NCI-H2171 (cell line): ENCODE data around the gene MAPK4.
"Not testable (repeated sequence)": the region's sequence is repeated elsewhere in the genome, so short reads cannot be mapped to it uniquely, and the experiment has no call there.

Source experiments
- DNase-seq: peaks from one replicate; lab custom pipeline; 2025; lab: John Stamatoyannopoulos, UW

MAPK4 gene

GRCh38 chr18:50559752-50560680 is at the start of gene MAPK4:
TSS of gene MAPK4 (plus strand) at chr18:50560087. CDS start at chr18:50663959, 103,872 bp downstream.
- DNase-seq, result peak; percentile 38

DNA sequence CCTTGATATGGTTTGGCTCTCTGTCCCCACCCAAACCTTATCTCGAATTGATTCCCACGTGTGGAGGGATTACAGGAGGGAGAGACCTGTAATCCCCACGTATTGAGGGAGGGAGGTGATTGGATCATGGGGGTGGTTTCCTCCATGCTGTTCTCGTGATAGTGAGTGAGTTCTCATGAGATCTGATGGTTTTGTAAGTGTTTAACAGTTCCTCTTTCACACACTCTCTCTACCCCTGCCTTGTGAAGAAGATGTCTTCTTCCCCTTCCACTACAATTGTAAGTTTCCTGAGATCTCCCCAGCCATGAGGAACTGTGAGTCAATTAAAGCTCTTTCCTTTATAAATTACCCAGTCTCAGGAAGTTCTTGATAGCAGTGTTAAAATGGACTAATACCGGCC is 42.6 kb upstream of the MAPK4 start:
- not testable (repeated sequence) for DNase-seq

- no peak for DNase-seq
Observed at GRCh38 chr18:50518787-50519546, 40.9 kb upstream of the MAPK4 start.

GRCh38 chr18:50523165-50523564 is 36.7 kb upstream of the MAPK4 start:
- DNase-seq, result no peak

DNA sequence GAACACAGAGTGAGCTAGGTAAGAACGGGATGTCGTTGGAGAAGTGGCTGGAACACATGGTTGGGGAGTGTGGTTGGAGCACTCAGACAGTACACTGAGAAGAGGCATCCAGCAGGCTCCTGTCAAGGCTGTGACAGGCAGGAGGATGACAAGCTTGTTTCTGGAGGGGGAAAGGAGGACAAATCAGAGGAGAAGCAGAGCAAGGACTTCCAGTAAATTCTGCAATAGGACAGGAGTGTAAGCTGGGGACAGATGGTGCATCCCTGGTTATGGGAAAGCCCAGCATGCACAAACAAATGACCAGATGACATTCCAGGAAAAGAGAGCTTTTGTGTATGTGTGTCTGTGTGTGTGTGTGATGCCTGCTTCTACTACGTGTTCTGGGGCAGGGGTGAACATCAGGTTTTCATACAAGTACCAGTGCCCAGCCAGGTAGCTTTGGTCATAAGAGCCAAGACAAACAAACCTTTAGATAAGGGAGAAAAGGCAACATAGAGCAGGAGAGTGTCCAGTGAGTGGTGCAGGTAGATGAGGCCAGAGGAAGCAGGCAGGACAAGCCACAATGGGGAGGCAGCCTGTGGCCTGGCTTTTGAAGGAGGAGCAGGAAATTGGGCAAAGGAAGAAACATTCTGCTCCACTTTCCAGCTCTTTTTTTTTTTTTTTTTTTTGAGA is 32.1 kb upstream of the MAPK4 start:
- DNase-seq, result no peak

DNA sequence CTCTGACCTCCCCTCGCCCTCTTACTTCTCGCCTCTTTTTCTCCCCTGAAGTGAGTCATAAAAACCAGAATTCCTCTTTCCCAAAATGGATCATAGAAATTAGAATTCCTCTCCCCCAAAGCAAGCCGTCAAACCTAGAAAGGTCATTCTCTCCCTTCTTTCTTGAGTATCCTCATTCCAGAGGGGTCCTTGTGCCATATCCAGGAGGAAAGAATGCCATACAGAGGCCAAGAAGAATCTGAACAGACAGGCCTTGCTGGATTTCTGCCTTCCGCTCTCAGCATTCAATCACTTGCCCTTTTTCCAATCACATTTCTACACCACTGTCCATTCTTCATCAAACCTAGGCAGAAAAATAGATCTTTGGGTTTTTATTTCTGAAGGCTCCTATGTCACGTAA is 31.1 kb upstream of the MAPK4 start:
- DNase-seq, result no peak

- DNase-seq, result not testable (repeated sequence)
Observed at GRCh38 chr18:50533822-50534221, 26.1 kb upstream of the MAPK4 start.

DNA sequence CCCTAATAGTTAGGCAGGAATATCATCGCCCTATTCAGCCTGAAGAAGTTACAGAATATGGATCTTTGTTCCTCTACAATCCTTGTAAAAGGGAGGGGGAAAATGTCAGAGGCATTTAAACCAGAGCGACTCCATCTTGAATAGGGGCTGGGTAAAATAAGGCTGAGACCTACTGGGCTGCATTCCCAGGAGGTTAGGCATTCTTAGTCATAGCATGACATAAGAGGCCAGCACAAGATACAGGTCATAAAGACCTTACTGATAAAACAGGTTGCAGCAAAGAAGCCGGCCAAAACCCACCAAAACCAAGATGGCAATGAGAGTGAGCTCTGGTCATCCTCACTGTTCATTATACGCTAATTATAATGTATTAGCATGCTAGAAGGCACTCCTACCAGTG is 15.4 kb upstream of the MAPK4 start:
- not testable (repeated sequence) for DNase-seq

- no peak for DNase-seq
Observed at GRCh38 chr18:50545936-50546335, 14.0 kb upstream of the MAPK4 start.

DNA sequence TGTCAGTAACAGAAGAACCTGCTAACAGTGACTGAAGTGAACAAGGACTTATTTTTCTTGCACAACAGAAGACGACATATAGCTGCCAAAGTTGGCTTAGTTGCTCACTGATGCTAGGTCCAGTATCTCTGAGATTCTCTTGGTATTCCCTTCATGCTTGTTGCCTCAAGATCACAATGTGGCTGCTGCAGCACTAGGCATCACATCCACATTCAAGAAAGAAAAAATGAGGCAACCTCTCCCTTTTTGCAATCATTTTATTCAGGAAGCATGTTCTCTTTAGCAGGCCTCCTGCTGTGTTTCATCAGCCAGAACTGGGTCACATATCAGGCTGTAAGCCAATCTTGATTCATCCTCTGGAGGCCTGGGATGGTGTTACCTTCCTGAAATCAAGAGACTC is 11.7 kb upstream of the MAPK4 start:
- no peak for DNase-seq

- not testable (repeated sequence) for DNase-seq
Observed at GRCh38 chr18:50551651-50552050, 8.2 kb upstream of the MAPK4 start.

DNA sequence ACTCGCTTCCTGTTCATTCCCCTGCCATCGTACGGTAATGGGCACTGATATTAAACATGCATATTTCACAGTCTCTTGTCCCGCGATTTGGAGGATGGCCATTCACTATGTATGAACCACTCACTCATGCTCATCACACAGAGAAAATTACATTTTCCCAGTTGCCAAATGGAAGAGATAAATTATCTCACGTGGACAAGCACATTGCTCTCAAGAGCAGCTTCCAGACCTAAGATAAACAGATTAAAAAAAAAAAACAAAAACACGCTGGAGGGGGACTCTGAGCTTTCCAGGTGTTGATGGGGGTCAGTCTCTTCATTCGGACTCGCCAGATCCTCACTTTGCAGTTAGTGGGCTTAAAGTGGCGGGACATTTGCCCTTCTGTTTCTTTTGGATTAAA is 1.7 kb upstream of the MAPK4 start:
- no peak for DNase-seq

DNA sequence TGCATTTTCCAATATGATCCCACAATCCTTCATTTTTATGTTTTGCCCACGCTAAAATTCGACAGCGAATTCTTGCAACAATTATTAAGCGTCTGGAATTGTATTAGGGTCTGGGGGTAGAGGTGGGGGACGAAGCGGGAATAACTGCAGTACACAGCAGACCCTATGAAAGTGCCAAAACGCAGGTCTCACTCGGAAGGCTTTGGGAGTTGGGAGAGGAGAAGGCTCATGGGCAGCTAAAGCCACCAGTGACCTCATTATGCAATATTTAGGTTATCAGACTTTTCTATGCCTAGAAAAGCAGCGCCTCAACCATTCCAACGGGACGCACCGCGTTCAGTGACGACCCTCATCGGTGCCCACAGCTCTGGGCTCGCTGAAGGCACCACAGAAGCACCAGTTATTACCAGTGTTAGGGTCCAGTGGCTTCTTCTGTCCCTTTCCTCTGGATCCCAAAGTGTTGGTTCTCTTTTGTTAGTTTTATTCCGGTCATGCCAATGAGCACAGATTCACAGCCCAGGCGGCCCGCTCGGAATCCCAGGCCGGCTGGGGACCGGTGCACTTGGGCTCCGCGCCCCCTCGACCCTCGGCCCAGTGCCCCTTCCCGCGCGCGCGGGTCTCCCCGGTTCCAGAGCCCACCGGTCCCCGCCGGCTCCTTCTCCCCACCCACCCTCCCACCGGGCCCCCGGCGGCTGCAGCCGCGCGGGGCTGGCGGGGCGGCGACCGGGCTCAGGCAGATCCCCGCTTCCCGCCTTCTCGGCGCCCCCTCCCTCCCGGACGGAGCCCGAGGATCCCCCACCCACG is 737 bp upstream of the MAPK4 start:
- DNase-seq, result no peak

GRCh38 chr18:50560681-50561629 is 1.1 kb downstream of the MAPK4 start:
- DNase-seq, result peak; percentile 20

DNA sequence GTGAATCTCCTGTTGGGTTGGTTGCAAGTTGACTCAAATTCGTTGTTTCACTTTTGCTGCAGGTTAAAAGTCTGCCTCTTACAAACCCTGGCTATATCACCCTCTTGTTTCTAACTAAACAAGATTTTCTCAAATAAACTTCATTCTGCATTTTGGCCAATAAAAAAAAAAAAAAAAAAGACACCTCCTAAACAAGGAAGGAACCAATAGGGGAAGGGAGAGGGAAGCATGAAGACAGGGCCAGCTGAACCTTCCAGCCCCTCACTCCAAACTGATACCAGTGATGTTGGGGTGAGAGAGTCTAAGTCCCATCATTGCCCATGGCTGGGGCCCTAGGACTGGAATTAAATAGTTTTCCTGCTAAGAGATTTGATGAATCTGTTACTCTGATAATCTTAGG is 2.4 kb downstream of the MAPK4 start:
- not testable (repeated sequence) for DNase-seq

DNA sequence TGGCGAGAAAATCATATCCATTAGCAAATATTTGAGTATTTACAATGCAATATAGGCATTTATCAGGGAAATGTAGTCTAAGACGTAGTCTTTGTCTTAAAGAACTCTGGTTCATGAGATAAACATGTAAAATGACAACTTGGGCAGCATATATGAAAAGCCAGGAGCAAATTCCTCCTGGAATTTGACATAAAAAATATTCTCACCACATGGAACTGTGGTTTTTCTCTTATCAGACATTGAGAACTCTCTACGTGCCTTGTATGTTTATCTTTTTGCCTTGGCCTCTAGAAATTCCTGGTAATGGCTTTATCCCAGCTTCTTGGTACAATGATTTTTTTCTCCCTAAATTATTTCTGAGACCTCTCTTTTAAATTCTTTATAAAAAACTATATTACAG is 2.8 kb downstream of the MAPK4 start:
- no peak for DNase-seq

- no peak for DNase-seq
Observed at GRCh38 chr18:50563376-50563775, 3.5 kb downstream of the MAPK4 start.

- DNase-seq, result no peak
Observed at GRCh38 chr18:50569930-50570329, 10.0 kb downstream of the MAPK4 start.

DNA sequence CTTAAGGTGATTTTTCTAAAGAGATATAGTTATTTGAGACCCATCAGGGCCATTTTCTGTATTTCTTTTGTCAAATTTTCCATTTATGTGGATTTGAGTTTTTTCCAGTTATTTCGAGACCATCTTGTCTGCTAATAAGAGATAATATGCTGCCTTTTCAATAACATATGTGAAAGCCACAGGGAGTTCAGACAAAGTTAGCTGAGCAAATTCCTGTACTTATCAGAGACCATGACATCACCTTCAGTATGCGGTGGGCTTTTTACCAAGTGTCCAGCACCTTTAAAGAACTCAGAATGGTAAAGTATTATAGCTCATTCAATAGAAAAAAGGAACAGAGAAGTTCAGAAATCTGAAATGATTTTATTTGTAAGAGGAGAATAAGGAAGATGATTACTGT is 11.7 kb downstream of the MAPK4 start:
- no peak for DNase-seq

- DNase-seq, result not testable (repeated sequence)
Observed at GRCh38 chr18:50573196-50573595, 13.3 kb downstream of the MAPK4 start.
